Neural crest cell (in vitro differentiated cells): Measurements from ENCODE around the gene PLBD2. TPM values are rescaled to one million over a fixed set of nuclear protein-coding genes. Genes with fewer than 3 reads are reported as not detected.
A peak's percentile ranks its signal among the peaks of the same experiment; 100 is the strongest.

Experiments
- DNase-seq: peaks from one replicate; pipeline ENCODE4 v3.0.0; 2021; ENCODE audit warnings: low read depth, mixed read lengths, low spot score
- H3K27ac Mint-ChIP-seq: one replicate; pipeline ENCODE4 v1.8.0; 2021; ENCODE audit warnings: mild to moderate bottlenecking, mixed read lengths; ENCODE audit not compliant: unreplicated experiment
- H3K27me3 Mint-ChIP-seq: 2 replicates; pipeline ENCODE4 v1.8.0; 2021; ENCODE audit warnings: low read depth, mild to moderate bottlenecking, mixed read lengths
- H3K36me3 Mint-ChIP-seq: 2 replicates; pipeline ENCODE4 v1.8.0; 2021; ENCODE audit warnings: low read depth, mild to moderate bottlenecking, mixed read lengths
- H3K4me1 Mint-ChIP-seq: 2 replicates; pipeline ENCODE4 v1.8.0; 2021; ENCODE audit warnings: mixed read lengths
- H3K4me3 Mint-ChIP-seq: one replicate; pipeline ENCODE4 v1.8.0; 2021; ENCODE audit warnings: mild to moderate bottlenecking, mixed read lengths
- H3K9me3 Mint-ChIP-seq: 2 replicates; pipeline ENCODE4 v1.8.0; 2021; ENCODE audit warnings: mixed read lengths
- total RNA-seq: library from RNA; stranded (reverse); gene quantifications from 2 replicates; pipeline ENCODE4 v1.2.1, GENCODE V29; 2021
- TF ChIP-seq, protein P1 (sequence below): fragments of 200-600 bp; sonication (generic); conservative IDR thresholded peaks from 2 replicates; pipeline ENCODE4 v1.5.0; 2021; ENCODE audit warnings: antibody characterized with exemption, mild to moderate bottlenecking

Gene PLBD2
- total RNA-seq, 1 donor from 2014 or later, result 36.6 TPM

DNA sequence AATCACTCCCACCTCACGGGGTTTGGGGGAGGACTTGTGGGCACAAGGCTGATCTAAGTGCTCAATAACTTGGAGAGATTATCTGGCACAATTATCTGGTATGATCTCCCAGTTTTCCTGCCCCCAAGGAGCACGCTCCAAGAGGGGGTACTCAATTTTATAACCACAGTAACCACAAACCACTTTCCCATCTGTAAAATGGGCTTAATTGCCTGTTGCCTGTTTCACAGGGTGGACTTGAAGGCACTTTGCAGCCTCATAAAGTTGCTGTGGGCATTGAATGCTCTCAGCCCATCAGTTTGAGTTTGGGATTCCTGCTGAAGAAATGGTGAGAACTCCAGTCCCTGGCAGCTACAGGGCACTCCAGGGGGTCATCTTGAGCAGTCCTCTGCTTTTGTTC is 27.9 kb upstream of the PLBD2 start:
- H3K36me3 Mint-ChIP-seq, result no peaks in the 10 kb centered on the region
- H3K27ac Mint-ChIP-seq, result peak overlapping the region; percentile 78
- H3K4me1 Mint-ChIP-seq, result peaks cover 3% of the 10 kb centered on the region
- peaks cover 18% of the 10 kb centered on the region for H3K27me3 Mint-ChIP-seq
- H3K9me3 Mint-ChIP-seq, result no peaks in the 10 kb centered on the region
- DNase-seq, result no peak
- TF ChIP-seq, protein P1, sequence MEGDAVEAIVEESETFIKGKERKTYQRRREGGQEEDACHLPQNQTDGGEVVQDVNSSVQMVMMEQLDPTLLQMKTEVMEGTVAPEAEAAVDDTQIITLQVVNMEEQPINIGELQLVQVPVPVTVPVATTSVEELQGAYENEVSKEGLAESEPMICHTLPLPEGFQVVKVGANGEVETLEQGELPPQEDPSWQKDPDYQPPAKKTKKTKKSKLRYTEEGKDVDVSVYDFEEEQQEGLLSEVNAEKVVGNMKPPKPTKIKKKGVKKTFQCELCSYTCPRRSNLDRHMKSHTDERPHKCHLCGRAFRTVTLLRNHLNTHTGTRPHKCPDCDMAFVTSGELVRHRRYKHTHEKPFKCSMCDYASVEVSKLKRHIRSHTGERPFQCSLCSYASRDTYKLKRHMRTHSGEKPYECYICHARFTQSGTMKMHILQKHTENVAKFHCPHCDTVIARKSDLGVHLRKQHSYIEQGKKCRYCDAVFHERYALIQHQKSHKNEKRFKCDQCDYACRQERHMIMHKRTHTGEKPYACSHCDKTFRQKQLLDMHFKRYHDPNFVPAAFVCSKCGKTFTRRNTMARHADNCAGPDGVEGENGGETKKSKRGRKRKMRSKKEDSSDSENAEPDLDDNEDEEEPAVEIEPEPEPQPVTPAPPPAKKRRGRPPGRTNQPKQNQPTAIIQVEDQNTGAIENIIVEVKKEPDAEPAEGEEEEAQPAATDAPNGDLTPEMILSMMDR, result no peak
- H3K4me3 Mint-ChIP-seq, result no peak overlapping the region

DNA sequence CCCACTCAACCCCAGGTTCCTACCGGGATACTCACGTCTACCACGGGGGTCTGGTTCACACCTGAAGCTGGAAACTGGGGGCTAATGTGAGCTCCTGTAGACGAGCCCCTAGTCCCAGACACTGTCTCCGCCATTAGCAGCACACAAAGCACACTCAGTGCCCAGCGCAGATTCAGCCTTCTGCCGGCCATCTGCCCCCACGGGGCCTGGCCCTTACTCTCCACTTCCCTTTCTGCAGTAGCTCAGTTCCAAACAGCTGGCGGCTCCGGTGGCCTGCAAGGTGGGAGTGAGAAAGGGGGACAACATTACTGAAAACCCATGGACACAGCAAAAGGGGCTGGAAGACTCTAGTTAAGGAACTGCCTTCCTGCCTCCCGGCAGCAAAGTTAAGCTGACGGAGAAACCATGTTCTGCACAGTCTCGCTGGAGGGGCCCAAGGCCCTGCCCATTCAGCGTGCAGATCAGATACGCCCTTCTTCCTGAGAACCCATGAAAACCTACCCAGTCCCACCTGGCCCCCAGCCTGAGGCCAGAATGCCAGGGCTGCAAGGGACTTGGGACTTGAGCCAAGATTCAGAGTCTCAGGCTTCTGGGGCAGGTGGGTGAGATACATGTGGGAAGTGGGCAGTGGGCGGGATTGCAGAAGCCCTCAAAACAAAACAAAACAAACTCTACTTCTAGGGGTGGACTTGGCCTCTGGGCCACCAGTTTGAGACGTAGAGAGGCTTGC is 25.5 kb upstream of the PLBD2 start:
- no peaks in the 10 kb centered on the region for H3K36me3 Mint-ChIP-seq
- H3K27ac Mint-ChIP-seq, result no peak overlapping the region
- H3K27me3 Mint-ChIP-seq, result peaks cover 34% of the 10 kb centered on the region
- DNase-seq, result no peak
- no peaks in the 10 kb centered on the region for H3K9me3 Mint-ChIP-seq
- TF ChIP-seq, protein P1, result no peak
- peaks cover 3% of the 10 kb centered on the region for H3K4me1 Mint-ChIP-seq
- peak overlapping the region; percentile 55 for H3K4me3 Mint-ChIP-seq

DNA sequence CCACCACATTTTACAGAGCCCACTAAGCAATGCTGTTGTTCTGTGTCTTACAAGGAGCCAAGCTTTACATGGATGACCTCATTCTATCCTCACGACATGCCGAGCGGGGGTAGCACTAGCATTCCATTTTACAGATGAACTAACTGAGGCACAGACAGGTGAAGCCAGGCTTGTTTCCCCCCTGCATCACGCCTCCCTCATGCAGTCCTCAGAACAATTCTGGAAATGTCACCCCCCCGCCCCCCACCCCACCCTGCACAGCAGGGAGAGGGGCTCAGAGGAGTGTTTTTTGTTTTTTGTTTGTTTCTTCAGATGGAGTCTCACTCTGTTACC is 25.0 kb upstream of the PLBD2 start:
- Mint-ChIP-seq H3K27me3 (peaks cover 34% of the 10 kb centered on the region), H3K4me1 (peaks cover 3% of the 10 kb centered on the region), H3K27ac (no peak overlapping the region), H3K4me3 (no peak overlapping the region), H3K36me3 (no peaks in the 10 kb centered on the region), H3K9me3 (no peaks in the 10 kb centered on the region)
- DNase-seq, result no peak
- TF ChIP-seq, protein P1, result no peak

DNA sequence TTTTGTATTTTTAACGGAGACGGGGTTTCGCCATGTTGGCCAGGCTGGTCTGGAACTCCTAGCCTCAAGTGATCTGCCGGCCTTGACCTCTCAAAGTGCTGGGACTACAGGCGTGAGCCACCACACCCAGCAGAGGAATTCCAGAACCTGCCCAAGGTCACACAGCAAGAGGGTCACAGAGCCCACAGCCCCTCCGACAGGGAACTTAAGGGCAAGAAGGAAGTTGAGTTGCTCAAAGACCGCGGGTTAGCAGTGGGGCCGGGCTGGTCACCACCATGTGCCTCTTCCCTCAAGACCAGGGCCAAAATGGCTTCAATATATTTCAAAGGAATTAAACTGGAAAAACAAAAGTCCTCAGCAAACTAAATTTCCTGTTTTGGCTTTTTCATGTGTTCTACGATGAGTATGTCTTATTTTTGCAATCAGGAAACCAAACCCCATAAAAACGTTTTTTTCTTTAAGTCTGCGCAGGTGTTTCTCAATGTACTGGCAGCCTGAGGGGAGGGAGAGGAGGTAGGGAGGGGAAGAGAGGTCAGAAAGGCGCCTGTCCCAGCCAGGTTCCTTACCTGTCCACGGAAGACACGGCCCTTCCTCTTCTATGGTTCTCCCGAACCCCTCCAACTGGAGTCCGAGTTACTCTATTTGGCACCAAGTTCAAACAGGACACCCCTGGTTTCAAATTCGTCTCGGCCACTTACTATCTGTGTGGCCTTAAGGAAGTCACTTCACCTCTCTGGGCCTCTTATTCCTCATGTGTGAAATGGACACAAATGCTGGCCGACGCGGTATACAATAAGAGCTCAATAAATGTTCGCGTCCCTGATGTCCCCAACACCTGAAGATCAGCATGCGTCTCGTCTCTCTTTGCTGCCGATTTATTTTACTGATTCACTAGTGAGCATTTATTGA is 24.3 kb upstream of the PLBD2 start:
- no peak for DNase-seq
- TF ChIP-seq, protein P1, result no peak
- no peaks in the 10 kb centered on the region for H3K9me3 Mint-ChIP-seq
- peak overlapping the region; percentile 84 for H3K4me3 Mint-ChIP-seq
- no peaks in the 10 kb centered on the region for H3K36me3 Mint-ChIP-seq
- peak overlapping the region; percentile 78 for H3K27ac Mint-ChIP-seq
- H3K27me3 Mint-ChIP-seq, result peaks cover 34% of the 10 kb centered on the region
- peaks cover 3% of the 10 kb centered on the region for H3K4me1 Mint-ChIP-seq

DNA sequence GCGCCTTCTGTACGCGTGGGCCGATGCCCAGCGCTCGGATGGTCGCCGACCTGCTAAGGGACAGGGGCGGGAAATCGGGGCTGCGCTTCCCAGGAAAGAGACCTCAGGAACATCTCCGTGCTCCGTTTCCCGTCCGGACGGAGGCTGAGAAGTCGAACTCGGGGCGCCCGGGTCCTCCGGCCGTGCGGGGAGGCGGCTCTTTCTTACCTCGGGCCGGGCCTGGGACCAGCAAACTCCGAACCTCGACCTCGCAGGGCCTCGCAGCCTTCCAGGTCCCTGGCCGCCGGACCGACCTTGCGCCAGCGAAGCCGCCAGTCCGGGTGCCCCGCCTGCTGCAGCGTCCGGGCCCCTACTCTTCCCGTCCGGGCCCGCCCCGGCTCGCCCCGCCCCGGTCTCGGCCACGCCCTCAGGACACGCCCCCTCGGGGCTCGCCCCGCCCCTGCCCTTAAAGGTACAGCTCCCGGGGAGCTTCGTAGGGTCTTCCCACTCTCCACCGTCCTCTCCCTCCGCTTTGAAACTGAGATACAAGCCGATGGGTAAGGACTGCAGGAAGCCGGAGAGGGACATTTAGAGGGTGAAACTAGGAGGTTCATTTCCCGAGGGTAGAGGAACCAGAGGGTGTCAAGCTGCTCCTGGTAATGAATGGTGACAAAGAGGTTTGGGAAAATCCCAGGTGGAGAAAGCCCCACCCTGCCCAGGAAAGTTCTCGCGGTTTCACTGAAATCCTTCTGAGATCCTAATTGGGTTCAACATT is 23.4 kb upstream of the PLBD2 start, which contains the start of gene SLC8B1:
Gene SLC8B1, minus strand, starts transcription at position 324 of the 754 bp plus-strand sequence. CDS start 2,231 bp downstream, outside the sequence.
- TF ChIP-seq, protein P1, result no peak
- Mint-ChIP-seq H3K27ac (peak within 1 kb of the TSS; percentile 78), H3K36me3 (no peaks in the 10 kb centered on the region), H3K9me3 (no peaks in the 10 kb centered on the region), H3K4me3 (peak within 1 kb of the TSS; percentile 84), H3K4me1 (peaks cover 3% of the 10 kb centered on the region), H3K27me3 (peaks cover 34% of the 10 kb centered on the region)
- peak; percentile 93 for DNase-seq
